HG02642 (cell line): ENCODE data around the gene C16orf95.
"Not testable (repeated sequence)": the region's sequence is repeated elsewhere in the genome, so short reads cannot be mapped to it uniquely, and the experiment has no call there.

Experiments
- ATAC-seq: cut with Tn5 transposase; IDR thresholded peaks from one replicate; pipeline ENCODE4 v1.9.1; 2021; ENCODE audit warnings: mild to moderate bottlenecking; ENCODE audit not compliant: unreplicated experiment, poor library complexity

The C16orf95 gene

DNA sequence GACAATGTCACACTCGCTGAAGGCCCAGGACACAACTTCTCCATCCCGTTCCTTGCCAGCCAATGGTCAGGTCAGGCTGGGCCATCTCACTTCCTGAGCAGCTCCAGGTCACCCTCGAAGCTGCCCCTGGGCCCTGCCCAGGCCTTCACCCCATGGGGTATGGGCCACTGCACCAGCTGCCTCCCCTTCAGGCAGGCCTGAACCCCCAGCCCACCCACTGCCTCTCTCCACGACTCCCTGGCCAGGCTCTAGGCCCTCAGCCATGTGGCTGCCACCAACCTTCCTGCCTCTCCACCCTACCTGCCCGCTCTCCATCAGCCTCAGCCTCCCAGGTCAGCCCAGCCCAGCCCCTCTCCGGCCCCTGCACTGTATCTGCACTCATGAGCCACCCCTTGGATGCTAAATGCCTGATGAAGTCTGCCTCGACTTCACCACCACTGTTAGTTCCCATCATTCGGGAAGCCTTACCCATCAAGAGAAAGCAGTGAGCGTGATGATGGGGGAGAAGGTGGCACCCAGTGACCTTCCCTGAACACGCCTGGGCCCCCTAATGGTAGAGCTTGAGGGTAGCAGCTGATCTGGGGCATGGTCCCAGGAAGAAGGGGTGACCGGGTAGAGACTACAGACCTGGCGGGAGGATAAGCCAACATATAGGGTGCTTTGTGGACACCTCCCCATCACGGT, 30.9 kb upstream of the C16orf95 start:
- ATAC-seq = no peak

DNA sequence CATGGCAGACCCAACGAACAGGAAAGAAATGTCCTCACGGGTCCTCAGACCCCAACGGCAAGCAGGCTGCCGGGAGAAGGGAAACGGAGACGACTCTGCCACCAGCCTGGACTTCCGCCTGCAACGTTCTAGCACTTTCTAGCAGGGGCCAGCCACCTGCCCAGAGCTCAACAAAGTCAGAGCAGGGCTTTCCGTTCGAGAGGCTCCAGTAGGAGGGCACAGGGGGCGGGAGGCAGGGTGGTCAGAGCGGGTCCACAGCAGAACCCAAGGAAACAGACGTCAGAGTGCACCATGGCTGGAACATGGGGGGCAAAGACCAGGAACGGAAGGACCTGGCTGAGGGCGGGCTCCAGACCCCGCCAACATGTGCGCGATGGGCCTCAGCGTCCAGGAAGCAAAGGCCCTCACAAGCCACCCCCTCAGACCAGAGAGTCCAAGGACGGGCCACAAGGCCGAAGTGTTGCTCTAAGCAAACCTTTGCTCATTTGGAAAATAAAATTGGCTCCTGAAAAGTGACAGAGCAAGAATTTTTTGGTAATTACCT, 29.4 kb upstream of the C16orf95 start:
- no peak for ATAC-seq

DNA sequence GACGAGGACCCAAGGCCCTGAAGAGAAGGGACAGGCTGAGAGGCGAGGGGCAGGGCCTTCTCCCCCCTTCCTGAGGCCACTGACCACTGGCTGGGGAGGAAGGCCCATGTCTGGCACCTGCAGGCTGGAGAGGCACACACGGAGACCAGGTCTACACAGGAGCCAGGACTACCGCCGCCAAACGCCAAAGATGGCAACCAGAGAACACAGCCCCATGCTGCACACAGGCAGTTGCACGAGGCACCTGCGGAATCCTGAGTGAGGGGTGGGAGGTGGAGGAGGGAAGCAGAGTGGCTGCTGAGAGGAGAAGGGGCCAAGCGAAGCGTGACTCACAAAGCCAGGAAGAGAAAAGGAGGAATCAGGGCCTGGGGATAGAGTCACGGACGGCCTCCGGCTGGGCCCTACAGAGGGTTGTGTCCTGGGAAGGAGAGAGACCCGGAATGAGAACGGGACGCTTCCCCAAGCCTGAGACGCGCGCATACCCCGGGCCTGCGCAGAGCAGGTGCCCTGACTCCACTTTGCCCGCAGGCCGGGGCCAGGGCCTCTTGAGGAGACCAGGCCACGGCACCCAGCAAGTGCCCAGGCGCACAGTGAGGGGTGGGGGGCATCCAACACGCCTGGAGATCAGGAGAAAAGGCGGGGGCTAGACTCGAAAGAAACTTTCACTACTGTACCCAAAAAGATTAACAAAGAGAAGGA, 28.7 kb upstream of the C16orf95 start:
- ATAC-seq = no peak

DNA sequence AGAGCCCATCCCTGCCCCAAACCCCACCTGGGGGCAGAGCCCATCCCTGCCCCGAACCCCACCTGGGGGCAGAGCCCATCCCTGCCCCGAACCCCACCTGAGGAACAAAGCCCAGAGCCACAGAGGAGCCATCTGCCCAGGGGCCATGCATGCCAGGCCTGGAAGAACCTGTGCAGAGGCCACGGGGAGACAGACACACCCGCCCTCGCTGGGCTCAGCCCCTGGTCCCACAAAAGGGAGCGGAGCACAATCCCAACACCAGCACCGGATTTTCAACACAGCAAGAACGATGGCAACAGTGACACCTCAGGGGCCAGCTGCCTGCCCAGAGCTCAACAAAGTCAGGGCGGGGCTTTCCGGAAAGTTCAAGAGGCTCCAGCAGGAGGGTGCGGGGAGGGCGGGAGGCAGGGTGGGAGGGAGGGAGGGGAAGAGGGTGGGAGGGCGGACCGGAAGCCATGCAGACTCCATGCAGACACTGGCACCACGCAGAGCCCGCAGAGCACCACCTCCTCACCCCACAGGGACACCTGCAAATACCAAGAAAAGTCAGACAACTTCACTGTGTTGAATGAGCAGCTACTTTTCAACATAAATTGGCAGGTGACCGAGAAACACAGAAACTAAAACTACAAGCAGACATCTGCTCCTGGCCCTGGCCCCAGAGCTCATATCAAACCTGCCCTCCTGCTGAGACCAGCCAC, 27.9 kb upstream of the C16orf95 start:
- ATAC-seq = no peak

DNA sequence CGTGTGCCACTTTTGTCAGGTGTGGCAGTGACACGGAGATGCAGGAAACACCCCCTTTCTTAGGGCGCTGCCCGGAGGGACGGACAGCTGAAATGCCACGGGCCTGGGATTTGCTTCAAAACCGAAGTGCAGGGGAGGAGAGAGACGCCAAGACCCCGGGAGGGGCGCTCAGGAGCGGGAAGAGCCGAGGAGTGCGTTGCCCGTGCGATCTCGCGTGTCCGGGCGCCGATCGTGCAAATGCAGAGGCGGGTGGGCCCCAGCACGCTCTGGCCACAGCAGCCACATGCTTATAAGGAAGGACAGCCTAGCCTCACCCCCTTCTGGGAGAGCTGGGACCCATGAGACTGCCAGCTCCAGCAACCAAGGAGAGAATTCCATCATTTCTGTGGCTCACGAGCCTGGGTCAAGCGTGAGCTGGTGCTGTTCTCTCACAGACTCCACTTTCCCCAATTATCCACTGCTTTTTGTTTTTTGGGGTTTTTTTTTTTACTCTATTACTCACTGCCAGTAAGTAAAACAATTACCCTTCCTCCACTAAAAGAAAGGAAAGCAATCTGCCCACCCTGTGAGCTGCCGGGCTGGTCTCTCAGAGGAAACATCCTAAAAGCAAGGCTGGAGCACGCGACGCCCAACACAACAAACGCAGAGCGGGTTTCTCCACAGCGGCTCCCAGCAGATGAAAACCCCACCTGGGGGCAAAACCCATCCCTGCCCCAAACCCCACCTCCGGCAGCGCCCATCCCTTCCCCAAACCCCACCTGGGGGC, 27.2 kb upstream of the C16orf95 start:
- ATAC-seq = no peak

DNA sequence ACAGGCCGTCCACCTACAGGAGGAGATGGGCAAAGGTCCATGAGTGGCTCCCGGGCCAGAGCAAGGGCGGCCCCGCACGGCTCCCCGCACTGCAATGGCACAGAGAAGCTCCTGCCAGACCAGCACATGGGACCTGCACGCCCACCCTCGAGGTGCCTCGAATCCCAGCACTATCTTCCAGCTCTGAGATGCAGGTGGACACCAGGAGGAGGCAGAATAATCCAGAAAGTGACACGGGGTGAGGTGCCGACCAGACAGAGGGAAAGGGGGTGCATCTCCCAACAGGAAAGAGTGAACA, 26.5 kb upstream of the C16orf95 start:
- no peak for ATAC-seq

DNA sequence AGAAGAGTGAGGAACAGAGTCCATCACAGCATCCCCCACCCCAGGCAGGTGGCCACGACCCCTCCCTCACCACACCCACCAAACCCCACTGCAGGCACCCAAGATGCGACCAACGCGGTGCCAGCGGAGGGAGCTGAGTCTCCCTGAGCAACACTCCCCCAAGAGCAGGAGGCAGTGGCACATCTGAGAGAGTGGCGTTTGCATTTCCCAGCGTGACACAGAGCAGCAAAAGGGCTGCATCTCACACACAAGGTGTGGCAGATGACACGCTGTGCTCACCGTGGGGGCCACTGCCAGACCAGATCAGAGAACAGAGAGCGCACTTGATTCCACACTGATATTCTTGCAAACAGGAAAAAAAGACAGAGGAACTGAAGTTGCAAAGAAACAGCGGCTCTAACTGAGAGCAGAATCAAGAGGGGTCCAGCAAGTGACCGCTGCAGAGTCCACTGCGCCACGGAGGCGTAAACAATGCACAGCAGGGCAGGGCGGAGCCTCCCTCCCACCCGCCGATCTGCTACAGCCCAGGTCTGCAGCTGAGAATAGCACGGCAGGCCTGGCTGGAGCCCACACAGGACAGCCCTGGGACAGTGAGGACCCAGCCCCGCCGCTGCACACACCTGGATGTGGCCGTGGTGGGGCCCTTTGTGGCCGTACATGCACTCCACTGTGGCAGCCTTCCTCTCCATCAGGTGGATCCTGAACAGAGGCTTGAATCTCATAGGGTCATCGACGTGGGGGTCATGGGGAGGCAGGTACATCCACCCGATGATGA, 26.0 kb upstream of the C16orf95 start:
- ATAC-seq = no peak

DNA sequence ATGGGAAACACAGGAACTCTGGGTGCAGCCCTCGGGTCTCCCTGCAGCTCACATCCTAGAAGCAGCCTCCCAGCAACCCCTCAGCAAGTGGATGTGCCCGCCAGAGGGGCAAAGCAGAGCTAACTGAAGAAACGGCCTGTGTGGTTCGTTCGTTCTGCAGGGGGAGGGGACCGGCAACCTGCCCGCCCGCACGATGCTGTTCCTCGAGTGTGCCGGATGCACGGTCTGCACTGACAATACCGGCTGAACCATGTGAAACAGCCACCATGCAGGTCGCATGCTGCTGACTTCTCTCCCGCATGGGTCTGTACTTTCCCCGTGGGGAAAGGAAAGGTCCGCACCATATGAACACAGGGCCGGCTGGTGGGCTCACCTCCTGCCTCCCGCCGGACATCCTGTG, 25.3 kb upstream of the C16orf95 start:
- ATAC-seq = no peak

DNA sequence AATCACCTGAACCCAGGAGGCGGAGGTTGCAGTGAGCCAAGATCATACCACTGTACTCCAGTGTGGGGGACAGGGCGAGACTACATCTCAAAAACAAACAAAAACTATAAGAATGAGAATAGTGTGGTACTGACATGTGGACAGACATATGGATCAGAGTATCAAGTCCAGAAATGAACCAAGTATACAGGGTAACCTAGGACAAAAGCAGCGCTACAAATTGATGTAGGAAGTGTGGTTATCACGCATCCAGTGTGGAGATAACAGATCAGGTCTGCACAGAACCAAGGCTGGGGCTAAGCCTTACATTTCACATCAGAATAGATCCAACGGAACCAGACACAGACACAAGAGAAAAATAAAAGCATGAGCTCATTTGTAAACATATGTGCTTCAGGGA, 23.0 kb upstream of the C16orf95 start:
- no peak for ATAC-seq

DNA sequence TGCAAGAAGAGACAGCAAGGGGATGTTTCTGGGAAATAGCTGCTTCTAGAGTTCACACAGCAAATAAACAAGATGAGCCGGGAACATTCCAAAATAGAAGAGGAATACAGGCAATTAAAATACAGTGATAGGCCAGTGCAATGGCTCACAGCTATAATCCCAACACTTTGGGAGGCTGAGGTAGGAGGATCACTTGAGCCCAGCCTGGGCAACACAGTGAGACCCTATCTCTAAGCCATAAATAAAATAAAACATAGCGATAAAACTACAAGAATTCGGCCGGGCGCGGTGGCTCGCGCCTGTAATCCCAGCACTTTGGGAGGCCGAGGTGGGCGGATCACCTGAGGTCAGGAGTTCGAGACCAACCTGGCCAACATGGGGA, 22.5 kb upstream of the C16orf95 start:
- not testable (repeated sequence) for ATAC-seq

DNA sequence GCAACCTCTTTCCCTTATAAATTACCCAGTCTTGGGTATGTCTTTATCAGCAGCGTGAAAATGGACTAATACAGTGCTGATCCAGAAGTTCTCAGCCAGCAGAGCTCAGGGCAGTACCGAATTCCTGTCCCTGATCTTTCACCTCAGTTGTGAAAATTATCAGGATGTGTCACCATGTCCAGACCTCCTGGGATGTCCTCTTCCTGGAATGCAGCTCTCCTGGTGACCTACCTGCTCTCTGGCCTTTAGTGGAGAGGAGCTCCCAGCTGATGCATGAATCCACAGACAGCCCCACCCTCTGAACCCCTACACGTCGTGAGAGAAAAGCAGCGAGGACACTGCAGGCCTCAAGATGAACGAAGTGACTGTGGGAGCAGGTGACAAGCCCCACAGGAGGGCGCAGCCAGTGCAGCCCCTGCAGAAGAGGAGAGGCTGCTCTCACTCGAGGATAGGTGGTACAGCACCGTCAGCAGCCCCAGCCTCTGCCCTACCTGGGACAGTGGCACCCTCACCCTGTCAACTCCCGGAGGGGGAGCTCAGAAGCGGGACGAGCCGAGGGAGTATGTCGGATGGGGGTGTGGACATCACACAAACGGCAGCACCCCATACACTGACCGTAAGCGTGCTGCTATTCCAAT, 22.0 kb upstream of the C16orf95 start:
- ATAC-seq = no peak

DNA sequence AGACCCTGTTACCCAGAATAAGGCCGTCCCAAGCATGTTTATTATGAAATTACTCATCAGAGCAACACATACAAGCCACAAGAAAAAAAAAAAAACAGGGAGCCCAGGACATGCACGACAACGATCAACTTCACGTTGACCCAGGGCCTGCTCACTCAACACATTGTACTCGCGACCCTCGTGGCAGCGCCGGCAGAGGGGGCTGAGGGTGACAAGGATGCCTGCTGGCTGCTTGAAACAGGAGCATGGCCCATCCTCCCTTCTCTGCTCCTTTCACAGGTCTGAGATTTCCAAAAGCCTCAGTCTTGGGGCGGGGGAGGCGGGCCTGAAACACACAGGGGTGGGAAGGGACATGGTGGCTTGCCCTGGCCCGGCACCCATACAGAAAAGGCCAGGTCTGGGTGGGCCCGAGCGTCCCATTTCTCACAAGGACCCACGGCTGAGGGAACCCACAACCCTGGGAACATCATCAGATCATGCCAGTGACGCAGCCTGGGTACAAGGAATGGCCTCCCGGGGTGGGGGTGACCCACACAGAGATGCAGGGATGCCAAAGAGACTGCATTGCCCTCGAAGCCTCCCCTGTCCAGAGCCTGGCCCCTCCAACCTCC, 21.1 kb upstream of the C16orf95 start:
- no peak for ATAC-seq

DNA sequence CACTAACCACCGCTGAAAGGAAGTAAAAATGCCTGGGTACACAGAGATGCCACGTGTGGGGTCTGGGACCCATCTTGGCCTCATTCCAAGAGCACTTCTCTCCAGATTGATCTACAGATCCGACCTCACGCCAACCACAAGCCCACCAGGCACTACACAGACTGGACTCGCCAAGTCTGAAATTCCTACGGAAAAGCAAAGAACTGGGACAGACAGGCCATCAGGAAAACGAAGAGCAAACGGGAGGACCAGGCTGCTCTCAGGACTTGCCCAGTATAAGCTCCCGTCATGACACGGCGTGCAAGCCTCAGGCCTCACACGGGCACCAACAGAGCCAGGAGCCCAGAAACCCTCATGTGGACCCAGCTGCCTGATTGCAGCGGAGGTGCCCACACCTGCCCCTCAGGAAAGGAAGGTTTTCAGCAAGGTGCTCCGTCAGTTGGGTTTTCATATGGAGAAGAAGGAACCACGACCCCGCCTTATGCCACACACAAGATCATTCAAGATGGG, 20.1 kb upstream of the C16orf95 start:
- no peak for ATAC-seq

DNA sequence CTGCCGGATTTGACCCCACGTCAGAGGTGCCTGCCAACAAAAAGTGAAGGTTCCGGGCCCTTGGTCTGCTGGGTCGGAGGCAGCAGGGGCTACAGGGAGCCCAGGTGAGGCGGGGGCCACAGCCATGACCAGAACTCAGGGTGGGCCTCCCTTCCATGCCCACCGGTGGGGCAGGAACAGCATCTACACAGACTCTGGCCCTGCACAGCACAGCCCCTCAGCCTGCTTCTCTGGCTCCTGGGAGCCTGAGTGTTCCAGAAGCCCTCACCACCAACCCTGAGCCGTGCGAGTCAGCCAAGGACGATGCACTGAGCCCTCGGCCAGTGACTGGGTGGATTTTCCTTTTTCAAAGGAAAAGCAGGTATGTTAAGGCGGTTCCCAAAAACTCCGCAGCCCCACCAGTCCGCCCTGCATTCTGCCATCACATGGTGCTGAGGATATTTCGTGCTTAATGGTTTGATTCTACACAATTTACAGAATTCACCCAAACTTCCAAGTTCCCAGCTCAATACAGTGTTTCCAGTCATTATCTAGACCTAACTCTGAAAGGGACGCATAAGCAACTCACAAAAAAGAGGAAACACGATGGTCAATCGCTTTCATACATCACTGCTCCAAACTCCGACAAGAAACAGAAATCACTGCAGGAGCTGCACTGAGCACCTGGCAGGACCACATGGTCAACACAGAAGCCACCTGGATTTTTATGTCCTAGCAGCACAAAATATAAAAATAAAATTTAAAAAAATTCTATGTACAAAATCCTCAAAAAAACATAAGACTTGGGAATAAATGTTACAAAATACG, 19.4 kb upstream of the C16orf95 start:
- no peak for ATAC-seq

DNA sequence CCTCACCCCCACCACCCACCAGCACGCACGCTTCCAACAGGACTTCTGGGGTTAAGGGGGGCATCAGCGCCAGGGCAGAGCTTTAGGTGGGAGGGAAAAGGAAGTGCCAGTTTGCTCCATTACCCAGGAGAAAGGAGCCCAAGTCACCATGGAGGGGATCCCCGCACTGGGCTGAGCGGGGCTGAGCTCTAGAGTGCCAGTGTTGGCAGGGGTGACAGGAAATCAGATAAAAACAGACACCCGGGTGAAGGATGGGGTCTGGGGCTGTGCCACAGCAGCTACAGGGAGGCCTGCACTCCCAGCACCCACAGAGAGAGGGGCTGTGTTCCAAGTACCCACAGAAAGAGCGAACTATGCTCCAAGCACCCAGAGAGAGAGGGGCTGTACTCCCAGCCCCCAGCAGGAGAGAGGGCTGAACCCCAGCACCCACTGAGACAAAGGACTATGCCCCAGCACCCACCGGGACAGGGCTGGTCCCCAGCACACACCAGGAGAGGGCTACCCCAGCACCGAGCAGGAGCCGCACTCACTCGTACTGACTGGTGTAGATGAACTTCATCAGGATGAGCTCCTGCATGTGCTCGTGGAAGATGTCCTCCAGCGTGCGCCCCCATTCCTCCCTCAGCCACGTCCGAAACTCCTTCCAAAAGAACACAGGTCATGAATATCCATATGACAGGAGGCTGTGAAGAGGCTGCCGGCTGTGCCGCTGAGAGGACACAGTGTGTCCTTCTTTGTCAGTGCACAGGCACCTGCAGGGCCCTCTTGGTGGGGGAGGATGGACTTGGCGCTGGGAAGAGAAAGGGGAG, 18.6 kb upstream of the C16orf95 start:
- ATAC-seq = no peak

DNA sequence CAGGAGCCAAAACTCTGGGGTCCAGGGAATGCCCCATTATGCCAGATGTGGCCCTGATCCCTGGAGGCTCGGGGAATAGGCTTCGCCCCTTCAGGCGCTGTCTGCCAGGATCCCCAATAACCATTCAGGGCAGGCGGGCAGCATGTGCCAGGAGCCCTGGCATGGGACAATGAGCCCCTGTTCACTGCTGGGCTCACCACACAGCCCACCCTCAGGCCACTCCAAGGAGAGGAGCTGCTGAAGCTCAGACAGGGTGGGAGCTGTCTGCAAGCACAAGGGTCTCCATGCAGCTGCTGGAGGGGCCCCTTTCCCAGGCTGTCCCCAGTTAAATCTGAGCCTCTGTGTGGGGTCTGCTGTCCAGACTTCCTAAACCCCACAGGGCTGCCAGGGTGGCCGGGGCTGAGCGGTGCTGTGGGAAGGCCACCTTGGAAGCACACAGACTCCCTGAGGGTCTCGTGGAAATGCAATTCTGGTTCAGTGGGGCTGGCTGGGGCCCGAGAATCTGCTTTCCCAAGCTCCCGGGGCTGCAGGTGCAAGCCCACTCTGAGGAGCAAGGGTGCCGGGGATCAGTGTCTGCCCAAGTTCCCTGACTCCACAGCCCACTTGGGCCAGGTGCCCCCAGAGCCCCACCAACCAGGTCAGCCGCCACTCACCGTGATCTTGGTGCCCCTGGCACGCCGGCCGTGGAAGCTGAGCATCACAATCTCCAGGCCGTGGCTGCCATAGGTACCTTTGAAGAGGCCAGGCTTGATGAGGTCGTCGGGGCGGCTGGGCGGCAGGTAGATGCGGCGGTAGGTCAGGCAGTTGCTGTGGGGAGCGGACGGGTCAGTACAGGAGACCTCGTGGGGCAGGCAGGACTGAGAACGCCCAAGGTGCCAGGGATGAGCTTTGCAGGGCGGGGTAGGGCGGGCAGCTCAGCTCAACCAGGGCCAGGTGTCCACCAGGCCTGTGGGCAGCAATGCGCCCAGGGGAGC, 17.7 kb upstream of the C16orf95 start:
- ATAC-seq = no peak
